GM23338 (cell line): ENCODE data around the gene RHBDF2. TPM values are rescaled to one million over a fixed set of nuclear protein-coding genes. Genes with fewer than 3 reads are reported as not detected.

Source experiments
- ATAC-seq: fragments of 200-7000 bp; cut with Tn5 transposase; 3 replicates; pipeline ENCODE4 v1.9.1; 2020
- DNase-seq: peaks from one replicate; pipeline ENCODE4 v3.0.0-alpha.2; 2015; ENCODE audit warnings: low spot score
- H2AFZ ChIP-seq: fragments of 200-600 bp; sonication (generic); 2 replicates; pipeline ENCODE4 v1.8.0; 2016; ENCODE audit warnings: antibody characterized with exemption, mild to moderate bottlenecking, moderate library complexity
- H3F3A ChIP-seq: fragments of 200-600 bp; sonication (generic); replicated peaks from 2 replicates; pipeline ENCODE4 v1.8.0; 2017; ENCODE audit warnings: antibody characterized with exemption, mixed run types, low read depth
- H3K27ac ChIP-seq: fragments of 200-600 bp; sonication (generic); 2 replicates; pipeline ENCODE4 v1.6.1; 2016; ENCODE audit warnings: low read depth
- H3K27me3 ChIP-seq: fragments of 200-600 bp; sonication (generic); 2 replicates; pipeline ENCODE4 v1.8.0; 2016; ENCODE audit warnings: mild to moderate bottlenecking, mixed run types, moderate library complexity; ENCODE audit not compliant: insufficient read depth
- H3K36me3 ChIP-seq: fragments of 200-600 bp; sonication (generic); 2 replicates; pipeline ENCODE4 v1.8.0; 2016; ENCODE audit warnings: mild to moderate bottlenecking; ENCODE audit not compliant: insufficient read depth
- H3K4me1 ChIP-seq: fragments of 200-600 bp; sonication (generic); 2 replicates; pipeline ENCODE4 v1.8.0; 2016; ENCODE audit warnings: mild to moderate bottlenecking, moderate library complexity; ENCODE audit not compliant: insufficient read depth
- H3K4me2 ChIP-seq: fragments of 200-600 bp; sonication (generic); 2 replicates; pipeline ENCODE4 v1.7.1; 2017; ENCODE audit warnings: mixed run types
- H3K4me3 ChIP-seq: fragments of 200-600 bp; sonication (generic); 2 replicates; pipeline ENCODE4 v1.6.1; 2016; ENCODE audit warnings: mixed run types
- H3K79me2 ChIP-seq: fragments of 200-600 bp; sonication (generic); replicated peaks from 2 replicates; pipeline ENCODE4 v1.8.0; 2017; ENCODE audit warnings: mild to moderate bottlenecking; ENCODE audit not compliant: insufficient read depth
- H3K9me2 ChIP-seq: fragments of 200-600 bp; sonication (generic); 2 replicates; pipeline ENCODE4 v1.8.0; 2017; ENCODE audit not compliant: insufficient read depth
- H4K20me1 ChIP-seq: fragments of 200-600 bp; sonication (generic); replicated peaks from 2 replicates; pipeline ENCODE4 v1.8.0; 2017; ENCODE audit warnings: mild to moderate bottlenecking; ENCODE audit not compliant: insufficient read depth
- H3K27ac Mint-ChIP-seq: 2 replicates; pipeline ENCODE4 v1.8.0; 2020; ENCODE audit warnings: inconsistent platforms, mild to moderate bottlenecking, moderate library complexity, mixed read lengths
- H3K27me3 Mint-ChIP-seq: 3 replicates; pipeline ENCODE4 v1.8.0; 2022; ENCODE audit warnings: low read depth, mild to moderate bottlenecking, moderate library complexity, mixed read lengths, inconsistent platforms; ENCODE audit not compliant: insufficient read depth, poor library complexity
- H3K36me3 Mint-ChIP-seq: 3 replicates; pipeline ENCODE4 v1.8.0; 2021; ENCODE audit warnings: low read depth, mild to moderate bottlenecking, inconsistent platforms, moderate library complexity, mixed read lengths
- H3K4me1 Mint-ChIP-seq: 3 replicates; pipeline ENCODE4 v1.8.0; 2020; ENCODE audit warnings: mild to moderate bottlenecking, inconsistent platforms, mixed read lengths
- H3K4me3 Mint-ChIP-seq: 3 replicates; pipeline ENCODE4 v1.8.0; 2021; ENCODE audit warnings: moderate library complexity, mild to moderate bottlenecking, inconsistent platforms, mixed read lengths
- H3K9me3 Mint-ChIP-seq: 3 replicates; pipeline ENCODE4 v1.8.0; 2020; ENCODE audit warnings: moderate library complexity, mild to moderate bottlenecking, inconsistent platforms, mixed read lengths
- EZH2 ChIP-seq: fragments of 200-600 bp; sonication (generic); IDR thresholded peaks from one replicate; pipeline ENCODE4 v1.8.0; 2017; ENCODE audit warnings: antibody characterized with exemption, mild to moderate bottlenecking, low read depth; ENCODE audit not compliant: unreplicated experiment
- EZH2phosphoT487 ChIP-seq: fragments of 200-600 bp; sonication (generic); IDR thresholded peaks from one replicate; pipeline ENCODE4 v1.8.1; 2018; ENCODE audit warnings: antibody characterized with exemption; ENCODE audit not compliant: unreplicated experiment
- NANOG ChIP-seq: IDR thresholded peaks from 2 replicates; pipeline ENCODE4 v1.6.1; 2016; ENCODE audit warnings: antibody characterized with exemption, borderline replicate concordance
- STAT1 ChIP-seq: IDR thresholded peaks from one replicate; pipeline ENCODE4 v1.6.1; 2016; ENCODE audit warnings: antibody characterized with exemption; ENCODE audit not compliant: unreplicated experiment
- ZNF114 ChIP-seq: fragments of 250-450 bp; sonication (Bioruptor Pico); IDR thresholded peaks from 2 replicates; pipeline ENCODE4 v1.5.0; 2020; ENCODE audit warnings: mild to moderate bottlenecking, moderate library complexity
- polyA plus RNA-seq: library from polyadenylated mRNA; unstranded; fragments of >200 nt; fragmentation: Nextera tagmentation; extraction: Ambion mirVana; gene quantifications from 2 replicates; pipeline ENCODE4 v1.2.1, GENCODE V29; 2016
- total RNA-seq: library from RNA; depleted of rRNA; stranded (reverse); fragments of >200 nt; shearing (Covaris generic); gene quantifications from 2 replicates; pipeline ENCODE4 v1.2.3, GENCODE V29; 2014

Gene RHBDF2
- total and polyA plus RNA-seq, 2 experiments from 2014 or later = 9.4 to 29.5 TPM

DNA sequence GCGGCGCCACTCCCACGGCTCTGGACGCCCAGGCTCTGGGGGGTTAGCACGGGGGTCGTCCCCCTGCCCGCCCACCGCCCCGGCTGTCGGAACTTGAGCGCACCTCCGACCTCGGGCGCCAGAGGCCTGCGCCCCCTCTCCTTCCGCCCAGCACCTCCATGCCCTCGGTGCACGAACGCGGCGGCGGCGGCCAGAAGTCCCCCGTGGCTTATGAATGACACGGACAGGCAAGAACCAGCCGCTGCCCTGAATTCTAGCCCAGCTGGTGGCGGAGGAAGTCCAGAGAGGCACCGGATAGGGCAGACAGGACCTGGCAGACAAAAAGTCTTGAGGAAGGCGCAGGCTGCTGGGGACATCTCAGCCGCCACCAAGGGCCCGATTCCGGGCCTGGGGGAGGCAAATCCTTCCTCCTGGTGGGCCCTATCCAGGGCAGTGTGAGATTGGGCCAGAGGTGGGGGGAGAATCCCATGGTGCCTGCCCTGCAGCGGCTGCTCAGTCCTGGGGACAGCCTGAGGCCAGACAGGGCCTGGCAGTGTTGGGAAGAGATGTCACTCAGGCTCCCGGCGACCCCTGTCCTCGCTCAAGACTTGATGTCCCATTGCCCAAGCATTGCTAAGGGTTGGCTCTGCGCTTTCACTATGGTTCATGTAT, 37.2 kb upstream of the RHBDF2 start:
- no peak overlapping the region for H3K27ac Mint-ChIP-seq
- H3K27ac ChIP-seq = no peak overlapping the region
- DNase-seq = peak; percentile 44
- no peaks in the 10 kb centered on the region for H3K79me2 ChIP-seq
- H3F3A ChIP-seq = 0 out of 2 replicates have a peak, but pooled peaks cover 5% of the 10 kb centered on the region
- H3K4me3 Mint-ChIP-seq = peak overlapping the region; percentile 68
- peak; percentile 76 for TF ChIP-seq EZH2
- no peak for TF ChIP-seq STAT1
- no peak for TF ChIP-seq EZH2phosphoT487
- peak overlapping the region; percentile 69 for H3K4me3 ChIP-seq
- no peaks in the 10 kb centered on the region; the same call in 2 of the 3 replicates for H3K9me3 Mint-ChIP-seq
- no peaks in the 10 kb centered on the region for H3K36me3 ChIP-seq
- H2AFZ ChIP-seq = peak overlapping the region; percentile 92
- H3K4me1 ChIP-seq = peaks cover 8% of the 10 kb centered on the region
- H3K4me1 Mint-ChIP-seq = peaks cover 39% of the 10 kb centered on the region
- no peaks in the 10 kb centered on the region for H3K36me3 Mint-ChIP-seq
- H4K20me1 ChIP-seq = no peaks in the 10 kb centered on the region
- ATAC-seq = no peak
- peaks cover 47% of the 10 kb centered on the region for H3K27me3 ChIP-seq
- H3K4me2 ChIP-seq = peak overlapping the region; percentile 90
- no peaks in the 10 kb centered on the region for H3K9me2 ChIP-seq
- H3K27me3 Mint-ChIP-seq = peaks cover 48% of the 10 kb centered on the region

DNA sequence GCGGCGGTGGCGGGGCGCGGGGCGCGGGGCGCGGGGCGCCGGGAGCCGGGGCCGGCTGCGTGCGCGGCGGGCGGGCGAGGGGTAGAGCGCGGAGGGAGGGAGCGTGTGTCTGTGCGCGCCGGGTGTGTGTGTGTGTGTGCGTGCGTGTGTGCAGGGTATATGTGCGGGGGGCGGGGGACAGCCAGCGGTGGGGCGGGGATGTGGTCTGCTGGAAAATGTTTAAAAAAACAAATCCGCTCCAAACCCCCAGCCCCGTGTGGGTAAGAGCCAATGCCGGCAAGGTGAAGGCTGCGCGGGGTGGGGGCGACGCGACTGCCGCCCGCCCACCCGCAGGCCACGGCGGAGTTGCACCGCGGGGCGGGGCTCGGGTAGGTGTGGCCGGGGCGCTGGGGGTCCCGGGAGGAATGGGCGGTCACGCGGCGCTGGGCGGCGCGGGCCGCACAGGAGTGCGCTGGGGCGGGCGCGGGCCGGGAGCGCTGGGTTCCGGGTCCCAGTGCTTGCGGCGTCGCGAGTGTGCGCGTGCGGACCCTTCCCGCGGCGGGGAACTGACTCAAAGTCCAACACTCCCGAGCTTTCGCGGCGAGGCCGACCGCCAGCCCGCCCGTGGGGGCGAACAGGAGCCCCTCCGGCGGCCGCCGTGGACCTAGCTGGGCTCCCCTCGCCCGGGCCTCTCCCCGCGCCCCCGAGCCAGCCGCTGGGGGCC, 36.5 kb upstream of the RHBDF2 start, which contains the start of gene CYGB:
TSS of gene CYGB (minus strand) at position 132 of the 703 bp plus-strand sequence. CDS start 167 bp downstream, outside the sequence.
- Histone ChIP-seq H4K20me1 (no peaks in the 10 kb centered on the region), H2AFZ (peak within 1 kb of the TSS; percentile 92), H3K79me2 (no peaks in the 10 kb centered on the region), H3K4me3 (peak within 1 kb of the TSS; percentile 69), H3K9me2 (no peaks in the 10 kb centered on the region), H3K4me1 (peaks cover 7% of the 10 kb centered on the region), H3K36me3 (no peaks in the 10 kb centered on the region), H3K27ac (no peak within 1 kb of the TSS), H3K4me2 (peak within 1 kb of the TSS; percentile 90), H3F3A (0 out of 2 replicates have a peak, but pooled peaks cover 5% of the 10 kb centered on the region), H3K27me3 (peaks cover 47% of the 10 kb centered on the region)
- DNase-seq = peak; percentile 69
- Mint-ChIP-seq H3K36me3 (no peaks in the 10 kb centered on the region), H3K4me1 (peaks cover 37% of the 10 kb centered on the region), H3K9me3 (no peaks in the 10 kb centered on the region; the same call in 2 of the 3 replicates), H3K27me3 (peaks cover 45% of the 10 kb centered on the region), H3K4me3 (peak within 1 kb of the TSS; percentile 72), H3K27ac (no peak within 1 kb of the TSS)
- ATAC-seq = peak; percentile 14
- TF ChIP-seq ZNF114 = no peak
- TF ChIP-seq EZH2 = peak; percentile 54

DNA sequence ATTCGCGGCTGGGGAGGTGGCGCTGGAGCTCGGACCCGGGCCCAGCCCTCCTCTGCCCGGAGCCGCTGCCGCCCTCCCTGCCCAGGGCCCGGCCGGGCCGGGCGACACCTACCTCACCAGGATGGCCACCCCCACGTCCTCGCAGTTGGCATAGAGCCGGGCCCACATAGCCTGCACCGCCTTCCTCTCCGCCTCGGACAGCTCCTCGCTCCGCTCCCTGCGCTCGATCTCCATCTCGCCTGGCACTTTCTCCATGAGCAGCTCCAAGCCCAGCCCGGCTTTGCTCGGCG, 36.0 kb upstream of the RHBDF2 start:
- Histone ChIP-seq H3K4me1 (peaks cover 7% of the 10 kb centered on the region), H3K27ac (no peak overlapping the region), H4K20me1 (no peaks in the 10 kb centered on the region), H3K4me2 (peak overlapping the region; percentile 90), H3K4me3 (peak overlapping the region; percentile 69), H3K36me3 (no peaks in the 10 kb centered on the region), H3K9me2 (no peaks in the 10 kb centered on the region), H3K27me3 (peaks cover 47% of the 10 kb centered on the region), H3F3A (0 out of 2 replicates have a peak, but pooled peaks cover 5% of the 10 kb centered on the region), H3K79me2 (no peaks in the 10 kb centered on the region), H2AFZ (no peak overlapping the region)
- peaks cover 45% of the 10 kb centered on the region for H3K27me3 Mint-ChIP-seq
- no peaks in the 10 kb centered on the region for H3K36me3 Mint-ChIP-seq
- DNase-seq (no peak), ATAC-seq (peak; percentile 5)
- TF ChIP-seq EZH2 (peak; percentile 31), NANOG (no peak)
- H3K4me1 Mint-ChIP-seq = peaks cover 35% of the 10 kb centered on the region
- H3K9me3 Mint-ChIP-seq = no peaks in the 10 kb centered on the region; the same call in 2 of the 3 replicates
- H3K4me3 Mint-ChIP-seq = peak overlapping the region; percentile 72
- H3K27ac Mint-ChIP-seq = no peak overlapping the region
